ENCODE results near the gene SH3BP2.
"Not testable (repeated sequence)": the region's sequence is repeated elsewhere in the genome, so short reads cannot be mapped to it uniquely, and the experiment has no call there.

SH3BP2 gene

GRCh38 chr4:2761035-2761923, 31.6 kb upstream of the SH3BP2 start:
- no peak overlapping the region for H3K4me3 ChIP-seq (ENCODE audit: low read length)
- DNase-seq (ENCODE audit: low read depth, low spot score): no peak

DNA sequence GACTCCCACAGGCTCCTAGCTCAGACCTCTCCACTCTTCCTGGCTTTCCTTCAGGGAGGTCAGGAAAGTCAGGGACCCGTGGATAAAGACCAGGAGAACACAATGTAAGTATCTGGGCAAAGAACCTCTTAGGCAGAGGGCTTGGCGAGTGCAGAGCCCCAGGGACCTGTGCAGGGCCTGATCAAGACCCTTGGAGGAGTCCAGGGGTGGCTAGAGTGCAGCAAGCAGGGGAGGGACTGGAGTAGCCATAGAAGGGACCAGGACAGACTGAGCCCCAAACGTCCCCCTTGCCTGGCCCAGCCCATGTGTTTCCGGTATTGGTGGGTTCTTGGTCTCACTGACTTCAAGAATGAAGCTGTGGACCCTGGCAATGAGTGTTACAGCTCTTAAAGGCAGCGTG, 30.8 kb upstream of the SH3BP2 start:
- no peak overlapping the region for H3K4me3 ChIP-seq (ENCODE audit: low read length)
- DNase-seq (ENCODE audit: low read depth, low spot score): no peak

GRCh38 chr4:2762486-2763370, 30.2 kb upstream of the SH3BP2 start:
- DNase-seq (ENCODE audit: low read depth, low spot score); H3K4me3 ChIP-seq (ENCODE audit: low read length): not testable (repeated sequence)

GRCh38 chr4:2763511-2763967, 29.3 kb upstream of the SH3BP2 start:
- DNase-seq (ENCODE audit: low read depth, low spot score): no peak
- H3K4me3 ChIP-seq (ENCODE audit: low read length): no peak overlapping the region

- H3K4me3 ChIP-seq (ENCODE audit: low read length): no peak overlapping the region
- no peak for DNase-seq (ENCODE audit: low read depth, low spot score)
Observed at GRCh38 chr4:2765832-2766526, 26.9 kb upstream of the SH3BP2 start.

DNA sequence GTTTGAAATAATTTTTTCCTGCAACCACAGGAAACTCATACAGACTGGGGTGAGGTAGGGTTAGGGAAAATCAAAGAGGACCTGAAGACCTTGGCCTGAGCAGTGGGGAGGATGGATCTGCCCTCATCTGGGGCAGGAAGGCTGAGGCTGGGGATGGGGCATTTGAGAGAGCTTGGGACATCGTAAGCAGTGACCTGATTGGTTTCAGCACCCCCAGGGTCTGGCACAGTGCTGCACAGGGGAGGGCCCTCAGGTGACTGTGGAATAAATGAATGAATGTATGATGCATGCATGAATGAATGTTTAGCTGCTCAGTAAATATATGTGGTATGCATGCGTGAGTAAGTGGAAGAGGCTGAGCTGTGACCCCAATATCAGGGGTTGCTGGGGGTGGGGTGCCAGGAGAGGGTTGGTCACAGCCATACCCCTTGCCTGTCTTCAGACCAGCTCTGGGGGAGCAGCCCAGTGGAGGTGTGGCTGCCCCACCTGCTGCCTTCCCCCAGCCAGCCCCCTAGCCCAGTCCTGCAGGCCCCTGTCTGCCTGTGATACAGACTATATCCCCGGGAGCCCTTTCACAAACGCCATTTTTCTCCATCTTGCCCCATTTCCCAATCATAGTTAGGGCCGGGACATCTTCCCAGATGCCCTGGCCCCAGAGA, 25.7 kb upstream of the SH3BP2 start:
- DNase-seq (ENCODE audit: low read depth, low spot score): no peak
- no peak overlapping the region for H3K4me3 ChIP-seq (ENCODE audit: low read length)

DNA sequence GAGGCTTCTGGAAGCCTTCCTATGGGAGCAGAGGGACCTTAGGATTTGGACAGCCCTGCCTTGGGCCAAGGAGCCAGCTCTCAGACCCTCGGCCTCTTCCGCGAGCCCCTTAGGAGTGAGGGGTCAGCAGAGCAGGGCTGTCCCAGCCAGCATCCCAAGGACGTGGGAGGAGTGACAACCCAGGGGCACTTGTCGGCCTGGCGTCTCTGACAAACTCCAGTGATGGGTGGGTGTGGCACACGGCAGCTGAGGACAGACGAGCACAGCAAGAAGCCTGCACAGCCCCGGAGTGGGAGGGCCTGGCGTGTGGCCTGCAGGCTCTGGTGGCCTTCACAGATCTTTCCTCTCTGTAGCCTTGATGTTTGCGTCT, 25.2 kb upstream of the SH3BP2 start:
- DNase-seq (ENCODE audit: low read depth, low spot score): no peak
- H3K4me3 ChIP-seq (ENCODE audit: low read length): no peak overlapping the region

GRCh38 chr4:2768124-2768523, 24.8 kb upstream of the SH3BP2 start:
- no peak overlapping the region for H3K4me3 ChIP-seq (ENCODE audit: low read length)
- no peak for DNase-seq (ENCODE audit: low read depth, low spot score)

DNA sequence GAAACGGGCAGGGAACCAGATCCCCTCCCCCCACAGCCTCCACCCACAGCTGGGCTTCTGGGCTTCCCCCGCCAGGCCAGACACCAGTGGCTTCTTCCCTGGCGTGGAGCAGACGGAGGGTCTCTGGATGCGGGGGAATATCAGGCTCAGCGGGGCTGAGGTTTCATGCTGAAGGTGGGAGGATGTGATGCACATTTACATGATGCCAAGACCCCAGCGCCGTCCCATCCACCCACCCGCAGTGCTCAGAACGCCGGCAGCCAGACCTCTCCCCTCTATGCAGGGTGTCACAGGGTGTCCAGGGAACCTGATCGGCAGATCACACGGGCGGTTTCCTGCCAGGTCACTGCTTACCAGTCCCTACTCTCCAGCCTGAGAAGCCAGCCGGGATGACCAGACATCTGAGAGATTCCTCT, 24.0 kb upstream of the SH3BP2 start:
- DNase-seq (ENCODE audit: low read depth, low spot score): no peak
- no peak overlapping the region for H3K4me3 ChIP-seq (ENCODE audit: low read length)

GRCh38 chr4:2771264-2771663, 21.6 kb upstream of the SH3BP2 start:
- H3K4me3 ChIP-seq (ENCODE audit: low read length): no peak overlapping the region
- DNase-seq (ENCODE audit: low read depth, low spot score): no peak

- H3K4me3 ChIP-seq (ENCODE audit: low read length): not testable (repeated sequence)
Observed at GRCh38 chr4:2780643-2781042, 12.2 kb upstream of the SH3BP2 start.

DNA sequence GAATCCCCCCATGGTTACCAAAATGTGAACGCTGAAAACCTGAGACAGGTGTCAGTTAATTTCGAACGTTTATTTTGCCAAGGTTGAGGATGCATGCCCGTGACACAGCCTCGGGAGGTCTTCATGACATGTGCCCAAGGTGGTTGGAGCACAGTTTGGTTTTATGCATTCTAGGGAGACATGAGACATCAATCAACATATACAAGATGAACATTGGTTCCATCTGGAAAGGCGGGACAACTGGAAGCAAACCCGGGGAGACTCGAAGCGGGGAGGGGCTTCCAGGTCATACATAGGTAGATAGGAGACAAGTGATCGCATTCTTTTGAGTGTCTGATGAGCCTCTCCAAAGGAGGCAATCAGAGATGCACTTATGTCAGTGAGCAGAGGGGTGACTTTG, 11.0 kb upstream of the SH3BP2 start:
- DNase-seq (ENCODE audit: low read depth, low spot score): no peak
- H3K4me3 ChIP-seq (ENCODE audit: low read length): no peak overlapping the region

More at GRCh38 chr4:2780643-2781042, 12.2 kb upstream of the SH3BP2 start:
- not testable (repeated sequence) for DNase-seq (ENCODE audit: low read depth, low spot score)

DNA sequence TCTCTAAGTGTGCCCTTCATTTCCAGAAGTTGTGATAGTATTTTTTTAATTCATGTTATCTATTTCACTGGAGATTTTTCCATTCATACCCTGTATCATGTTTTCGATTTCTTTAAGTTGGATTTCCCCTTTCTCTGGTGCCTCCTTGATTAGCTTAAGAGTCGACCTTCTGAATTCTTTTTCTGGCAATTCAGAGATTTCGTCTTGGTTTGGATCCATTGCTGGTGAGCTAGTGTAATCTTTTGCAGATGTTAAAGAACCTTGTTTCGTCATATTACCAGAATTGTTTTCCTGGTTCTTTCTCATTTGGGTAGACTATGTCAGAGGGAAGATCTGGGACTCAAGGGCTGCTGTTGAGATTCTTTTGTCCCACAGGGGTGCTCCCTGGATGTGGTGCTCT, 9.1 kb upstream of the SH3BP2 start:
- H3K4me3 ChIP-seq (ENCODE audit: low read length): no peak overlapping the region
- no peak for DNase-seq (ENCODE audit: low read depth, low spot score)

DNA sequence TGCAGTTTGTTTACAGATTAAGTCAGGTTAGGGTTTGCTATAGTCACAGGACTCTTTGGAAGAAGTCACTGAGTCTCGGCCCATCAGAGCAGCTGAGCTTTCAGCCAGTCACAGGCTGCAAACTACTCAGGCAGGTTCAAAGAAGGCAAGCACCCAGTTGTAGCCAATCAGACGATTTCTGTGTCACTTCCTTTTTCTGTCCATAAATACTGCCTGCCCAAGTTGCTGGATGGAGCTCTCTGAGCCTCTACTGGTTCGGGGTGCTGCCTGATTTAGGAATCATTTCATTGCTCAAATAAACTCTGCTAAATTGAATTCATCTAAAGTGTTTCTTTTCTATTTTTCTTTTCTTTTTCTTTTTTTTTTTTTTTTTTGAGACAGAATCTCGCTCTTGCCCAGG, 7.3 kb upstream of the SH3BP2 start:
- peak; percentile 71 for DNase-seq (ENCODE audit: low read depth, low spot score)
- H3K4me3 ChIP-seq (ENCODE audit: low read length): no peak overlapping the region

DNA sequence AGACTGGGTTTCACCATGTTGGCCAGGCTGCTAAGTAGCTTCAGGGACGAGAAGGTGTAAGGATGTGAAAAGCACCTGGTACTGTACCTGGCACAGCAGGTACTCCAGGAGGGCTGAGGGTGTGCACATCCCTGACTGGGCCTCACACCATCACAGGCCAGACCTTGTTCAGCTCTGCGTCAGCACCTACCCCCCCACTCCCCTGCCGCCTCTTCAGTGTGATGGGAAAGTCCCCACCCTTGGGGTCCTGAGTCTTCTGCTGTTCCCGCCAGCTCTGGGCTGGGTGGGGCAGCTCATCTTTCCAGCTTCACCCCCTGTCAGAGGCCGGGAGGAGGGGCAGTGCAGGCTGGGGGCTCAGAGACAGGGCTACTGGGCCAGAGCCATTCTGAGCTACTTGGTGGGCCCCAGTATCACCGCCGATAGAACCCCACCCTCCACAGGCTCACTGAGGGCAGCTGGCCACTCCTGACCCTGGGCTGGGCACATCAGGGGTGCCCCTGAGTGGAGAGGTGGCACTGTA, 6.7 kb upstream of the SH3BP2 start:
- no peak for DNase-seq (ENCODE audit: low read depth, low spot score)
- no peak overlapping the region for H3K4me3 ChIP-seq (ENCODE audit: low read length)

DNA sequence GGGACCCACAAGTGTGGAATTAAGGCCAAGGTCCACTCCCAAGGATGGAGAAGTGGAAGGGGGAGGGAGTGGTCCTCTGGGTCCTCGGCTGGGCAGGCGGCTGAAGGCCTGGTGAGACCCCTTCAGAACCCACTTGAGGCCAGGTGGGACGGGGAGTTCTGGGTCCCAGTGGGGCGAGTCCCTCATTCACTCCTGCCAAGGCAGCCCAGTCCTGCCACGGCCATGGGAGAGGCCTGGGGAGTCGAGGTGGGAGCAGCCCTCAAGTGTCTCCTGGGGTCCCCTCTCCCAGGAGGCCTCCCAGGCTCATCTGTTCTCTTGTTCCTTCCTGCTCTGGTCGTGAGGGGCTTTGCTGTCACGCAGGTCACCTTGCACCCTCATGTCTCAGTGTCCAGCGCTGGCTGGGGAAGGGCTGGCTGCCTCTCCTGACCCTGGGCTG, 6.1 kb upstream of the SH3BP2 start:
- no peak for DNase-seq (ENCODE audit: low read depth, low spot score)

GRCh38 chr4:2787230-2788100, 5.4 kb upstream of the SH3BP2 start:
- no peak overlapping the region for H3K4me3 ChIP-seq (ENCODE audit: low read length)
- DNase-seq (ENCODE audit: low read depth, low spot score): no peak

More for the DNA sequence above, 6.1 kb upstream of the SH3BP2 start:
- no peak overlapping the region for H3K4me3 ChIP-seq (ENCODE audit: low read length)

GRCh38 chr4:2788101-2788500, 4.8 kb upstream of the SH3BP2 start:
- DNase-seq (ENCODE audit: low read depth, low spot score): no peak
- no peak overlapping the region for H3K4me3 ChIP-seq (ENCODE audit: low read length)

Data from Jurkat, Clone E6-1 (cell line).